ENCODE results near the gene TXNL4A. TPM values are rescaled to one million over a fixed set of nuclear protein-coding genes. Genes with fewer than 3 reads are reported as not detected.

Gene TXNL4A
- total RNA-seq, 1 experiment from 2014 or later, result 178 TPM

DNA sequence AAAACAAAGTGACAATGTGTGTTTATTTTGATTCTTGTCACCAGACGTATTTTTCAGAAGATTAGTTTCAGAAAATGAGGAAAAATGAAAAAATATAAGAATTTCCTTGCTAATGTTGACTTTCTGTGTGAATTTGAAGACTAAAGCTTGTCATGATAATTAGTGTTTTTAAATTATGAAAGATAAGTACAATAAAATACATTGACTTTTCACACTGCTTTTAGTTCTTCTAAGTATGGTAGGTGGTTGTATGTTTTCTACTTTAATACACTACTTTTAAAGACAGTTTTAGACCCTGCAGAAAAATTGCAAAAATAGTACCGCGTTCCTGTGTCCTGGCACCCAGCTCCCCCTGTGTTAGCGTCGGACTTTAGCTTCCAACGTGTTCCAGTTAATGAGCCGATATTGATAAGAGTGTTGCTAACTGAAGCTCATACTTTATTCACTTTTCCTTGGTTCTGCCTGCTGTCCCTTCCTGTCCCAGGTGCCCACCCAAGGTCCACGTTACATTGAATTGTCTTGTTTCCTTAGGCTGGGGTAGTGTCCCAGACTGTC lies 46.6 kb upstream of the TXNL4A start:
- Histone ChIP-seq H3K9ac (ENCODE audit: low read length) (peak overlapping the region; percentile 90), H3K9me3 (ENCODE audit: control insufficient read depth in 1 of 2, insufficient read depth in 1 of 2, low read depth in 1 of 2, low read length in 2 of 2) (no peaks in the 10 kb centered on the region), H3K27me3 (ENCODE audit: insufficient read depth, low read length) (no peaks in the 10 kb centered on the region), H3K4me3 (replicated peaks in 1 of 2; ENCODE audit: low read depth in 1 of 2, low read length in 2 of 2) (peak overlapping the region; percentile 72 to 89), H3K79me2 (ENCODE audit: insufficient read depth, low read length) (peaks cover 42% of the 10 kb centered on the region), H3K27ac (ENCODE audit: low read depth, low read length) (peak overlapping the region; percentile 72), H2AFZ (ENCODE audit: low read depth, low read length, poor library complexity, severe bottlenecking) (no peak overlapping the region), H4K20me1 (ENCODE audit: insufficient read depth) (no peaks in the 10 kb centered on the region), H3K4me2 (ENCODE audit: low read length) (peak overlapping the region; percentile 92), H3K4me1 (ENCODE audit: control insufficient read depth in 1 of 2, insufficient read depth in 2 of 2, low read length in 2 of 2) (peaks cover 8 to 17% of the 10 kb centered on the region in 2 experiments; a peak in 3 of 4 replicates), H3K9me2 (ENCODE audit: insufficient read depth) (no peaks in the 10 kb centered on the region), H3K36me3 (ENCODE audit: control insufficient read depth in 1 of 2, insufficient read depth in 2 of 2, low read length in 2 of 2) (peaks cover 7 to 22% of the 10 kb centered on the region in 2 experiments; a peak in 2 of 4 replicates)
- ChIA-PET RAD21 (ENCODE audit: low non-redundant PET in 1 of 2, low total read pairs in 2 of 2, uncharacterized antibody in 2 of 2, unreplicated experiment in 2 of 2) (interaction anchor here in 1 of 2 experiments (1.5 kb wide), 1 partner anchor 46 kb away, joined by 3 read pairs; no protein-coding TSS in a partner anchor), CTCF (interaction anchor here (1.0 kb wide), 1 partner anchor 74 kb away, joined by 3 read pairs; no protein-coding TSS in a partner anchor), POLR2A (interaction anchor here (2.0 to 2.8 kb wide), 2 partner anchors 47 to 74 kb away, joined by 5 to 16 read pairs; partner anchors contain the start of genes ADNP2 and TXNL4A)
- no peak; the same call in 1 of the 2 replicates for TF ChIP-seq RAD21 (IDR thresholded peaks at IDR 0.05; ENCODE audit: low read depth)
- TF ChIP-seq, protein P1, sequence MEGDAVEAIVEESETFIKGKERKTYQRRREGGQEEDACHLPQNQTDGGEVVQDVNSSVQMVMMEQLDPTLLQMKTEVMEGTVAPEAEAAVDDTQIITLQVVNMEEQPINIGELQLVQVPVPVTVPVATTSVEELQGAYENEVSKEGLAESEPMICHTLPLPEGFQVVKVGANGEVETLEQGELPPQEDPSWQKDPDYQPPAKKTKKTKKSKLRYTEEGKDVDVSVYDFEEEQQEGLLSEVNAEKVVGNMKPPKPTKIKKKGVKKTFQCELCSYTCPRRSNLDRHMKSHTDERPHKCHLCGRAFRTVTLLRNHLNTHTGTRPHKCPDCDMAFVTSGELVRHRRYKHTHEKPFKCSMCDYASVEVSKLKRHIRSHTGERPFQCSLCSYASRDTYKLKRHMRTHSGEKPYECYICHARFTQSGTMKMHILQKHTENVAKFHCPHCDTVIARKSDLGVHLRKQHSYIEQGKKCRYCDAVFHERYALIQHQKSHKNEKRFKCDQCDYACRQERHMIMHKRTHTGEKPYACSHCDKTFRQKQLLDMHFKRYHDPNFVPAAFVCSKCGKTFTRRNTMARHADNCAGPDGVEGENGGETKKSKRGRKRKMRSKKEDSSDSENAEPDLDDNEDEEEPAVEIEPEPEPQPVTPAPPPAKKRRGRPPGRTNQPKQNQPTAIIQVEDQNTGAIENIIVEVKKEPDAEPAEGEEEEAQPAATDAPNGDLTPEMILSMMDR (IDR thresholded peaks at IDR 0.05 in 2 of 3, conservative IDR thresholded peaks at IDR 0.05 in 1 of 3; ENCODE audit: borderline replicate concordance in 1 of 3, insufficient read depth in 1 of 3, low read depth in 2 of 3, low read length in 2 of 3), result no peak
- no peak for TF ChIP-seq CBX3 (IDR thresholded peaks at IDR 0.05; ENCODE audit: low read depth)
- TF ChIP-seq, protein P2, sequence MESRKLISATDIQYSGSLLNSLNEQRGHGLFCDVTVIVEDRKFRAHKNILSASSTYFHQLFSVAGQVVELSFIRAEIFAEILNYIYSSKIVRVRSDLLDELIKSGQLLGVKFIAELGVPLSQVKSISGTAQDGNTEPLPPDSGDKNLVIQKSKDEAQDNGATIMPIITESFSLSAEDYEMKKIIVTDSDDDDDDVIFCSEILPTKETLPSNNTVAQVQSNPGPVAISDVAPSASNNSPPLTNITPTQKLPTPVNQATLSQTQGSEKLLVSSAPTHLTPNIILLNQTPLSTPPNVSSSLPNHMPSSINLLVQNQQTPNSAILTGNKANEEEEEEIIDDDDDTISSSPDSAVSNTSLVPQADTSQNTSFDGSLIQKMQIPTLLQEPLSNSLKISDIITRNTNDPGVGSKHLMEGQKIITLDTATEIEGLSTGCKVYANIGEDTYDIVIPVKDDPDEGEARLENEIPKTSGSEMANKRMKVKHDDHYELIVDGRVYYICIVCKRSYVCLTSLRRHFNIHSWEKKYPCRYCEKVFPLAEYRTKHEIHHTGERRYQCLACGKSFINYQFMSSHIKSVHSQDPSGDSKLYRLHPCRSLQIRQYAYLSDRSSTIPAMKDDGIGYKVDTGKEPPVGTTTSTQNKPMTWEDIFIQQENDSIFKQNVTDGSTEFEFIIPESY (IDR thresholded peaks at IDR 0.05; ENCODE audit: extremely low read depth, insufficient replicate concordance, low read length), result no peak
- TF ChIP-seq EZH2phosphoT487 (IDR thresholded peaks at IDR 0.05; ENCODE audit: borderline replicate concordance), result no peak
- 0 out of 2 replicates have a peak, but pooled peaks have one; percentile 20 for TF ChIP-seq FOSL1 (IDR thresholded peaks at IDR 0.05; ENCODE audit: low read depth)
- TF ChIP-seq ZFX (IDR thresholded peaks at IDR 0.05), result peak; percentile 34
- TF ChIP-seq, protein P3, sequence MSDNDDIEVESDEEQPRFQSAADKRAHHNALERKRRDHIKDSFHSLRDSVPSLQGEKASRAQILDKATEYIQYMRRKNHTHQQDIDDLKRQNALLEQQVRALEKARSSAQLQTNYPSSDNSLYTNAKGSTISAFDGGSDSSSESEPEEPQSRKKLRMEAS (IDR thresholded peaks at IDR 0.05), result no peak
- TSS peak; percentile 59 for BruUV-seq (replicated peaks)
- ATAC-seq, result no peak
- intact Hi-C loops (cut with micrococcal nuclease), result loop anchor here (2.0 kb wide), 2 partner anchors 74 to 356 kb away; partner anchors contain the start of genes ADNP2 and CTDP1
- DNase-seq (ENCODE audit: low read depth, low spot score), result no peak
